Right lobe of liver (tissue), 4 donors: Measurements from ENCODE around the gene SUMF2.

Experiments used
- CTCF ChIP-seq, 4 donors: fragments of 200-600 bp in 3 of 4; fragments of 450-650 bp in 1 of 4; IDR thresholded peaks; one replicate each; pipeline versions ENCODE4 v1.5.1 to v1.8.0; 2016 to 2022; ENCODE audit warnings: antibody characterized with exemption in 4 of 4, mild to moderate bottlenecking in 2 of 4
- POLR2A ChIP-seq: fragments of 450-650 bp; IDR thresholded peaks from one replicate; pipeline ENCODE4 v1.6.1; 2017; ENCODE audit warnings: antibody characterized with exemption, mild to moderate bottlenecking
- donor health status: DM: no; HTN: no; CAD: no.
- donor health status: DM: no; HTN: no; CAD: no.
- donor health status: DM: no; HTN: yes; CAD: no.

GRCh38 chr7:56107954-56108258 lies 43.8 kb downstream of the SUMF2 start:
- TF ChIP-seq POLR2A (no peak), CTCF (IDR thresholded peaks at IDR 0.05) (no peak)
